NCI-H128 (cell line): ENCODE data around the gene DCLK1.

ENCODE experiments used
- DNase-seq: peaks from one replicate; lab custom pipeline; 2025; ENCODE audit not compliant: unreplicated experiment; lab: John Stamatoyannopoulos, UW

Gene DCLK1

DNA sequence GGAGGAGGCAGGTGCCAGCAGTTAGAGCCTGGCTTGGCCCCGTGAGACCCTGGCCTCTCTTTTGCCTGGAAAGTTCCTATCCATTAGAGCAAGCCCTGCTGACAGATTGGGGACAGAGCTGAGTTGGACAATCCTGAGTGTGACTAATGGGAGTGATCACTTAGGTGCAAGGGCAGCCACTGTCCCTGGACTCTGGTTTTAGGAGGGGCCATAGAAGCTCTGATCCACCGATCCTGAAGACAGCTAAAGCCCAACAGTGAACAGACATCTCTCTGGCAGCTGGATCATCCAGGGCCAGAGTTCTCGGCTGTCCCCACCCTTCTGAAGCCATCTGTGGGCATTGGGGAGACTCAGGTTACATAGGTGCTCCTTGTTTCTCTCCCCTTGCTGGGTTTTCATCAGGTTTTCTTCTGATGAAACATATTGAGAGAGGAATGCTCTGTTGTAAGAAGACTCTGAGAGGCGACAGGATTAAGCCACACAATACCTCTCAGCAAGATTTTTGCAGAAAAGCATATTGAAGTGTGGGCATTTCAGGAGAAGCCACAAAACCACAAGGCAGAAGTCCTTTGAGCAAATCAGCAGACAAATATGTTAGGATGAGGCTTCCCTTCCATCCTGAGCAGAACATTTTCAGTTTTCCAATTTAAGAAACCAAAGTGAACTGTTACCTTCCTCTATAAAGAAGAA is 366.7 kb downstream of the DCLK1 start:
- DNase-seq, result no peak

DNA sequence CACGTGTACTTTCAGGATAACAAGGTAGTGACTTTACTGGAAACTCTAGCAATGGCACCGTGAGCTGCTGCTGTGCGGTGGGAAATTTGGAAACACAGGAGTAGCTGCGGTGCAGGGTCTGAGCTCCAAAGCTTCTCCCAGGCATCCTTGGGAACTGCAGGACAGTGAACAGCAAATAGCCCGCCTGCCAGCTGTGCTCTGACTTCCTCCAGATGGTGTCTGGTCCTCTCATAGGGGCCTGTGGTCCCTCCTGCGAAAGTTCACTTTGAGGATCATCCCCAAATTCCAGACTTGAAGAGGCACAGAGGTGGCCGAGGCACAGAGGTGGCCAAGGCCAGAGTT is 367.4 kb downstream of the DCLK1 start:
- DNase-seq, result no peak

DNA sequence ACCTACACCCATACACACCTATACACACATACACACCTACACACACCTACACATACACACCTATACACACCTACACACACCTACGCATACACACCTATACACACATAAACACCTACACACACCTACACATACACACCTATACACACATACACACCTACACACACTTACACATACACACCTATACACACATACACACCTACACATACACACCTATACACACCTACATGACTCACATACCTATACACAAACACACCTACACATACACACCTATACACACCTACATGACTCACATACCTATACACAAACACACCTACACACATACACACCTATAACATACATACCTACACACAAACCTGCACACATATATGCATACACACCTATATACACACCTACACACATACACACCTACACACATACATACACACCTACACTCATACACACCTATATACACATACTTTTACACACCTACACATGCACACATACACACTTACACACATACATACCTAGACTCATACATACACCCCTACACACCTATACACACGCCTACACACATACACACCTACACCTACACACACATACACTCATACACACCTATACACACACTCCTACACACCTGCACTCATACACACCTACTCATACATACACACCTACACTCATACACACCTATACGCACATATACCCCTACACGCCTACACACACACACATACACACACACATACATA is 368.0 kb downstream of the DCLK1 start:
- no peak for DNase-seq

DNA sequence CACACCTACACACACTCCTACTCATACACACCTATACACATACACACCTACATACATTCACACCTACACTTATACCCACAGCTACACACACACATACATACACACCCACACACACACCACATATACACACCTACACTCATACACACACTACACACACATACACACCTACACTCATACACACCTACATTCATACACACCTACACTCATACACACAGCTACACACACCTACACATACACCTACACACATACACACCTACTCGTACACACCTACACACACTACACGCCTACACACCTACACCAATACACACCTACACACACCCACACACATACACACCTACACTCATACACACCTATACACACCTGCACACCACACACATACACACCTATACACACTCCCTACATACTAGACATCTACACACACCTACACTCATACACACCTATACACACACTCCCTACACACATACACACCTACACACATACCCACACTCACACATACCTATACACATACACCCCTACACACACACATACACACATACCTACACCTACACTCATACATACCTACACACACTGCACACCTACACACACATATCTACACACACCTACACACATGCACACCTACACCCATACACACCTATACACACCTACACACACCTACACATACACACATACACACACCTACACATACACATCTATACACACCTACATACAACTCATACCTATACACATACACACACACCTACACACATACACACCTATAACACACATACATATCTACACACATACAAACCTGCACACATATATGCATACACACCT is 369.5 kb downstream of the DCLK1 start:
- DNase-seq, result no peak

DNA sequence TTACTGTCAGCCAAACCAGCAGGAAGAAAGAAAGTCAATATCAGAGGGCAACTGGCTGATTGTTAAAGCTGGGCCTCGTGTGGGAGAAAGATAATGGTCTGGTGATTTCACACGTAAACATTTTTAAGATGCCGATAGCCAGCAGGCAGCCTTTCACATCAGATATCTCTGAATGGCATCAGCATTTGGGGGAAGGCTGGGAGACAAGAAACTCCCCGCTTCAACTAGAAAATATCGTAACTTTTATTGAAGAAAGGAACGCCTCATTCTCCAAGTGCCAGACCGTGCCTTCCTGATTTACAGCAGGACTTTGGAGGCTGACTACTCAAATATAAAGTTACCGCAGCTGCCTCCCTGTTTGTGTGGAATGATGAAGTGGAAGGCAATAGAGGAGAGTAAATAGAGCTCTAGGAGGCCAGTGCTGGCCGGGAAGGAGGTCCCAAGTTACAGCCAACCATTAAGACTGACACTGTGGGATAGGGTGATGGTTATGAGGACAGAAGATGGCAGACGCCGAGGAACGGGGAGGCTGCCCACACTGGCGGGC is 370.4 kb downstream of the DCLK1 start:
- DNase-seq, result no peak

DNA sequence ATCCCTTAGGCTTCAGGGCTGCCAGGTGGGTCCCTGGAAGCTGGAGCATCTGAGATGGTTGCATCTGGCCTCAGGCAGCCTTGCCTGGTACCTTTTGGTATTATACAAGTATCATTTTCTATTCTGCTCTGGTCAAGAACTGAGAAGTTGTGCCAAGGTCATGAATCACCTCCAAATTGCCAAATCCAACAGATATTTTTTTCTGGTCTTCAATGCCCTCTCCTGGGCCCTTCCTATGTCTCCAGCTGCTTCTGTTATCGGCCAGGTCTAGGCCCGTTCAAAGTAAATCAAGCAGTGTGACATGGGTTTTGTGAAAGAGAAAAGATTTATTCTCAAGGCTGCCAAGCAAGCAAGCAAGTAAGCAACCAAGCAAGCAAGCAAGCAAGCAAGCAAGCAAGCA is 383.6 kb downstream of the DCLK1 start:
- DNase-seq, result no peak

DNA sequence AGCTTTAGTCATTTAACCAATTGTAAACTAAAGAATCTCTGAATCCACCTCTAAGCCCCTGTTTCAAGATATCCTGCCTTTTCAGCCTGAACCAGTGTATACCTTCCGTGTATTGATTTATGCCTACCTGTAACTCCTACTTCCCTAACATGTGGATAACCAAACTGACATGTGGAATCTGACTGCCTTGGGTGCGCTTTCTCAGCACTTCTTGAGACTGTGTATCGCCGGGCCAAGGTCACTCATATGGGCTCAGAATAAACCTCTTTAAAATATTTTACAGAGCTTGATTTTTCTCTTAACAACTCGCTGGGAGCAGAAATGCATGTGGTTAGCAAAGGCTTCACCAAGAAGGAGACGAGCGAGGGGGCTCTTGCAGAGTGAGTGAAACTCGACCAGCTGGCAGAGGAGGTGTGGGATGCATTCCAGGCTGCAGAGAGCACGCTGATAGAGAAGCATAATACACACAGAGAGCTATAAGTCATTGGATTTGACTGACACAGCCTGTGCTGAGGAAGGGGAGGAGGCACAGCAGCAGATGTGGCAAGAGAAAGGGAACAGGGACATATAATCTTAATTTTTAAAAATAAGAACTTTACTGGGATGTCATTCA is 386.5 kb downstream of the DCLK1 start:
- DNase-seq, result no peak

DNA sequence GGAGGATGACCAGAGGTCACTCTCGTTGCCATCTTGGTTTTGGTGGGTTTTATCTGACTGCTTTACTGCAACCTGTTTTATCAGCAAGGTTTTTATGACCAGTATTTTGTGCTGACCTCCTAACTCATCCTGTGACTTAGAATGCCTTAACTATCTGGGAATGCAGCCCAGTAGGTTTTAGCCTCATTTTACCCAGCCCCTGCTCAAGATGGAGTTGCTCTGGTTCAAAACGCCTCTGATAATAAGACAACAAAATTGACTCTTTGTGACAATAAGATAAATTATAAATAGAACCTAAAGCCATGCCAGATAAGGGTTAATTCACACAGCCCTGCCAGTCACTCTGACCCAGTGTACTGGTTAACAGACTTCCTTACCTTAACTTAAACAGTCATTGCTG is 387.0 kb downstream of the DCLK1 start:
- DNase-seq, result no peak

DNA sequence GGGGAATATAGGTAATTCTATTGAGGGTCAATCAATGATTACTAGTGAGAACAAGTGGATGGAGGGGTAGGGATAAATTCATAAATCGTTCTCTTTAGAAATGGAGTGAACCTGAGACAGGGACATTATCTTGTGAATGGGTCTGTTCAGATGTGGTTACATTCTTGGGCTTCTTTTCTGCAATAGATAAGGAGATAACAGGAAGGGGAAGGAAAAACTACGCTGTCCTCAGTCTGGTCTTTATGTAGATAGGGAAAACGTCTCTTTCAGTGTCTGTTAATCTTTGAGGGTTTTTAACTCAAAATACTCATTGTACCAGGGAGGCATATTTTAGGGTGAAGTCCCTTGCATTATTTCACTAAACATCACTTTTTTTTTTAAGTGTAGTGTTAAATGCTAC is 388.0 kb downstream of the DCLK1 start:
- no peak for DNase-seq

DNA sequence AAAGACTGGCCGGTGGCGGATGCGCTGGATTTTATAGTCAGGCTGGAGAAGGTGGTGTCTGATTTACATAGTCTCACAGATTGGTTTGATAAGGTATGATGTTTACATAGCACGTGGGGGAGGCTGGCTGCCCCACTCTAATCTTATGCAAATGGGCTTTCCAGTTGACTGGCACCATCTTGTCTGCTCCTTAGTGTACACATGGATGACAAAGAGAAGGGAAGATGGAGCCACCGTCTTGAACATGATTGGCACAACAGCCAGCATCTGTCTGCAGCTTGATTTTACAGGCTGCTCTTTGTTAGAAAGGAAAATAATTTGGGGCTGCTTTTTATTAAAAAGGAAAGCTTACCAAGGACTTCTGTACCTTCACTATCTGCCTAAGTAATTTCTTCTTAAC is 389.5 kb downstream of the DCLK1 start:
- DNase-seq, result no peak

DNA sequence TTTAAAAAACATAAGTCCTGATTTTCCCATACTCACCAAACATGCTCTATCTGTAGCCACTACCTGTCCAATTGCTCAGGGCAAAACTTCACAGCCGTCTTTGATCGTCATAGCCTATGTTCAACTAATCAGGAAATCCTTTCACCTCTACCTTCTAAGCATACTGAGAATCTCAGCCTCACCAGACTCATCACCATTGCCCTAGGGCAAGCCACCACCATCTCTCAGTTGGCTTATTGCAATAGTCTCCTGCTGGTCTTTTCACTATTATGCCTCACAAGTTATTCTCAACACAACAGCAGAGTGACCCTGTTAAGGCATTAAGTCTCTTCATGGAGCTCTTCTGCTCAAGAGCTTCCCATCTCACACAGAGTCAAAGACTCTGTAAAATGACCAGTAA is 394.3 kb downstream of the DCLK1 start:
- DNase-seq, result no peak

DNA sequence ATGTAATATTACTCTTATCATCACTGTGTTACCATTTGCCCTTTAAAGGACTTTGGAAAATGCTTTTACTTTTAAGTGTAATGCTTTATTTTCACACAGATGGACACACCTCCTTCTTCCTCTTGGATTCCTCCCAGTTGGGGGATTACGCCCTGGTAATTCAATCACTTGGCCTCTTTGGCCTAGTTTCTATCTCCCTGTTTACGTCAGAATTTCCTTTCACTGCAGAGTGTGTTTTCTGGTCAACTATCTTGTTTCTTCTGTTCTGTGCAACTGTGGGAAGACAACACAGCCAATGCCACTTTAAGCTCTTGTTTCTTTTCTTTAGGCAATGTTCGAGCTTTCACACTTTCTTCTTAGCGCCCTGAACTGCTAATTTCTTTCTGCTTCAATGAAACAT is 397.4 kb downstream of the DCLK1 start:
- no peak for DNase-seq

DNA sequence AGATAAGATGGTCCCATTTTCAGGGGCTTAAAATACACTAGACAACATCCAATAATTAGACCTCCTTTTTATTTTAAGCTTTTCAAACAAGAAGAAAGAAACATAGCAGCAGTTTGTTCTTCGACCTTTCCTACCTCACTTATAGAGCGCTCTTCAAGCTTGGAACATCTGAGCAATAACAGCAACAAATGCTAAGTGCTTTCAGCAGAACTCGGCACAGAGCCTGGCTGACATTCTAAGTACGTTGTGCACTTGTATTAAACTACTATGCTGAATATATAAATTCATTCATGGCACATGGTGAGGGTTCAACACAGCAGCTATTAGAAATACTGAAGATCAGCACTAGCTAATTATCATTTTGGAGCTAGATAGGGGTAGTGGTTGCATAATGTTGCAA is 398.6 kb downstream of the DCLK1 start:
- no peak for DNase-seq

DNA sequence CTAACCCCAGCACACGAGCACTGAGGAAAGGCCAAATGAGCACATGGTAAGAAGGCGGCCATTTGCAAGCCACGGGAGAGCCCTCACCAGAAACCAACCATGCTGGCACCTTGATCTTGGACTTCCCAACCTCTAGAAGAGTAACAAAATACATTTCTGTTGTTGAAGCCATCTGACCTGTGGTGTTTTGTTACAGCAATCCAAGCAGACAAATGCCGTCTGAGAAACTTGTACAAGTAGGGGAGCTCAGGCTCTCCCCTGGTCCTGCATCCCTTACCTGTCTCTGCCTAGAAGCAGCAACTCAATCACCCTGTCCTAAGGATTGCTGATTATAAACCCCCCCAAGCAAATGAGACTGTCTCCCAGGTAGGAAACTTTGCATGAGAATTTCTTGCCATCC is 399.7 kb downstream of the DCLK1 start:
- DNase-seq, result no peak

DNA sequence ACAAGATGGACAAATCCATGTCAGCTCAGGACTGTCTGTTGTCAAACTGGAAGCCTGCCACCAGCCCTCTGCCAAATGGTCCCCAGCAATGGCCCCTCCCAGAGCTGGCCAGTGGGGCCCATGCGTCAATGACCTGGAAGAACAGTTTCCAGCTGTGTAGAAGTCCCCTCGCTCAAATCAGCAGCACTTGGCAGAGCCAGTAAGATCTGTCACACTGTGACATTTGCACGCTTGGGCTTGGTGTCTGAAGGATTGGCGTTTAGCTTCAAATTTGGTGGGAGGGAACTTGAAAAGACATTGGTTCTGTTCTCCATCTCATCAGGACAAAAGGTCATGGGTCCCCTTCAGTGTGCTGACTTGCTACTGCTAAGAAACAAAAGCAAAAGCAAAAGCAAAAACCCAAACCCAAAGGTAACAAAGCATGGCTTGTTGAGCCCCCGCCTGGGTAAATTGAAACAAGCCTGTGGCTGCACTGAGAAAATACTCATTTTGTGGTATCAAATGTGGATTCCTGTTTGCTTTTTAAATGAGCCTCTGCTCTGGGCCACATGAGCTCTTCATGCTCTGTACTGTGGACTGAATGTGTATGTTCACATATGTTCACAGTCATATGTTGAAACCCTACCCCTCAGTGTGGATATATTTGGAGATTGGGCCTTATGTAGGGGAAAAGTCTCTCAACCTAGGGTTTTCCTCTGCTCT is 401.1 kb downstream of the DCLK1 start:
- DNase-seq, result no peak

DNA sequence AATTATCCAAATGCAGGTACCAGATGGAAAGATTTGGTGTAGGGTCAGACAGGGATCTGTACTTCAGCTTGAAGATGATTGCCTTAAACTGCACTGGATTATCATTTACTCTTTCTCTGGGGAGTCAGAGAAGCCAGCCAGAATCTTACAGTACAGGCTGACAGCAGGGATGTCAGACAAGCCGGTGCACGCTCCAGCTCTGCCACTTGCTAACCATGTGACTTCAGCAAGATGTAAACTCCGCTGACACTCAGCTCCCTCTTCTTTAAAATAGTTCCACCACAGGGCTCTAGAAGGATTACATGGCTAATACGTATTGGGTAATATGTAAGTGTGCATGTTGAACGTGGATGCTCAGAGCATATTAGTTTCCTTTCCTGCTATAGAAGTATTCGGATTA is 403.3 kb downstream of the DCLK1 start:
- DNase-seq, result no peak

DNA sequence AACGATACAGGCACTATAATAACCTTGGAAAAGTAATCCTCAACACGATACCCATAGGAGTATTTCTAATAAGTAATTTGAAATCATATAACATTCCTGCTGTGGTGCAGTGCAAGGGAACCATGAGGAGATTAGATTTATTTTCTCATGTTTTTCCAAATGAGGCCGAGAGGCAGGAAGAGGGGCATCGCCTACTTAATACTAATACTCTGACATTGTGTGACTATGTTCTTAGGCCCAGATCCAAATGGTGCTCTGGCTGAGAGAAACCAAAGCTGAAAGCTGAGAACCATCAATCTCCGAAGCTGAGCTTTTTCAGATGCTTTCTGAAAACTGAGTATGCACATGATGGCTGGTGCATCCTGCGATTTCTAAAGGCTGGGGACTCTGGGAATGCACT is 406.7 kb downstream of the DCLK1 start:
- no peak for DNase-seq

DNA sequence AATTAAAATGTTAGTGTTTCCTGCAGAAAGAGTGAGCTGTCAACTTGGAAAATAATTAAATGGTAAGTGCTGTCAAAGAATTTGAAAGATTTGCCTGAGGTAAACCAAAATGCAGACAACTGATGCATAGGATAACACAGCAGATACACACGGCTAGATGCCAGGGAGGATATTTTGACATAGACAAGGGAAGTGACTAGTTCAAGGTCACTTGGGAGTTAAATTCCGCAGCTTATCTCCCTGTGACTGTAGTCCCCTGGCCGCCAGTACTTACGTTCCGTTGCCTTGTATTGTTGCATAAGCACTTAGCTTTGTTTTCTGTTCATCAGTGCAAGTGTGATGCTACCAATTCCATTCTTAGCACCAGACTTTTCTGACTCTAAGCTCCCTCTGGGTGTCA is 407.4 kb downstream of the DCLK1 start:
- no peak for DNase-seq

DNA sequence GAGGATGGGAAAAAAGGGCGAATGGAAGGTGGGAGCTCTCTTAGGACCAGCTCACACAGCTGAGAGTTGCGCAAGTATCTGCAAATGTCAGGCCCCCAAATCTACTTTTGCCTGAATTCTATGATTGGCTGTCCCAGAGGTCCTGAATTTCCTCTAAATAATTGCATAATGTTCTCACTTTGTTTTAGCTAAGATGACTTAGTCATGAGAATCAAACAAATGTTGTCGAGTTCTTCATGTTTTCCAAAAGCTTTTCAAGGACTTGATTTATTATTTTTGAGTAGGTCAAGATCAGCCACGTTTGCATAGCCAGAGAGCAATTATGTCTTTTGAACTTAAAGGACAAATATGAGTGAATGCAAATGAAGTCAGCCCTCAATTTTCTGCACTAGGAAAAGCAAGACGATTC is 408.1 kb downstream of the DCLK1 start:
- no peak for DNase-seq

DNA sequence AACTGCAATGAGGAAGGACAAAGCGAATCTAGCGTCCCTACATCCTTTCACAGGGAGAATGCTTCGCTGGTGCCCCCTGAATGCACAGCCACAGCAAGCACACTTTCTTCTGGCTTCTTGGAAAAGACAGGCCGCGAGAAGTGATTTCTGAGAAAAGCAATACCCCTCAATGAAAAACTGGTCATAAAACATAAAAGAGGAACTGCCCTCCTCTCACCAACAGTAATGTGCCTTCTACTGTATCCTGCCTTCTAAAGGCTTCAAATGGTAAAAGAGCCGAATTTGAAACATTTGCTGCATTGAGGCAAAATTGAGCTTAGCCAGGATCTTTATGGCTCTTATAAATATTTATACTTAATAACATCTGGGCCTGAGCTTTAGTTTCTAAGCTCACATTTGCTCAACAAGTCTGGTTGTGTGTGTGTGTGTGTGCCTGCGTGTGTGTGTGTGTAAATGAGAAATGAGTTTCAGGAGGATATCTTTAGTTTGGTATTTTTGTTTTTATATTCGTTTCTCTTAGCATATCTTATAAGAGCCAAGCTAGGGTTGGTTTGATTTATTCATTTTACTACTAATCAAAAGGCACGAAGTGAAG is 408.6 kb downstream of the DCLK1 start:
- no peak for DNase-seq
